Neural progenitor cell (in vitro differentiated cells): ENCODE results near the gene FOXO6.

Experiments
- CTCF ChIP-seq: fragments of 200-600 bp; sonication (generic); IDR thresholded peaks from 2 replicates; pipeline ENCODE4 v1.5.1; 2017; ENCODE audit warnings: antibody characterized with exemption, mild to moderate bottlenecking
- EZH2 ChIP-seq: fragments of 200-600 bp; sonication (generic); IDR thresholded peaks from 2 replicates; pipeline ENCODE4 v1.6.1; 2017; ENCODE audit warnings: antibody characterized with exemption, mild to moderate bottlenecking, moderate library complexity

- TF ChIP-seq CTCF (no peak), EZH2 (no peak)
These were observed 24.4 kb downstream of the FOXO6 start for GRCh38 chr1:41385398-41386195.
